ENCODE data around the gene MINK1. TPM values are rescaled to one million over a fixed set of nuclear protein-coding genes. Genes with fewer than 3 reads are reported as not detected.
A peak's percentile ranks its signal among the peaks of the same experiment; 100 is the strongest.

MINK1 gene
- total and polyA plus RNA-seq, 2 of the 13 experiments (the other 11 are each of a cell fraction or from before 2014, with no cell fraction given) = 17.2 to 63.9 TPM

DNA sequence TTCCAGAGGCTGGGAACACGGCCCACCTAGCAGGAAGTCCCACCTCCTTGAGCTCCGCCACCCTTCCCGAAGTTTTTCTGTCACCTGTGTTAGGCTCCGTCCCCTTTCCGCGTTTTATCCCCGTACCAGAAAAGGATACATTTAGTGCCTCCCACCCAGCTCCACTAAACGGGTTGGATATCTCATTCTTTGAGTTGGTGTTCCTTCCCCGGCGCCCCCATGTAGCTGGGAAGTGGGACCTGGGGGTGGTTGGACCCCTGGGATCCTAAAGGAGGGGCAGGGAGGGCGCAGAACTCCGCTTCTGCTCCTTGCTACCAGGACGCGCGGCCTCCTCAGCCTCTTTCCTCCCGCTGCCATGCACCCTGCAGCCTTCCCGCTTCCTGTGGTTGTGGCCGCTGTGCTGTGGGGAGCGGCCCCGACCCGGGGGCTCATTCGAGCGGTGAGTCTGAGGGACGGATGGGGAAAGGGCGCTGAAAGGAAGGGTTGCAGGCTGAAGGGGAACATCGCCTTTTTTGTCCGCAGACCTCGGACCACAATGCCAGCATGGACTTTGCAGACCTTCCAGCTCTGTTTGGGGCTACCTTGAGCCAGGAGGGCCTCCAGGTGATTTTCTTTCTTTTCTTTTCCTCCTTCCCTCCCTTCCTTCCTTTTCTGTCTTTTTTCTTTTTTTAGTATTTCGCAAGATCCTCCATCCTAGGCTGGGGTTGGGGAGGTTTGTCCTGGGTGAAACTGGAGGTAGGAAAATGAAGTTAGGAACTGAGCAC lies 107.6 kb downstream of the MINK1 start:
- WGBS (ENCODE audit: low lambda C conversion rate) = 2% methylated on average over 21 of the region's 29 CpGs
- Histone ChIP-seq H3K27me3 (ENCODE audit: control insufficient read depth in 1 of 2, insufficient read depth in 2 of 2, low read length in 2 of 2) (no peaks in the 10 kb centered on the region; a peak in 1 of 5 replicates), H2AFZ (ENCODE audit: low read length) (no peak overlapping the region), H3K4me3 (replicated peaks in 1 of 3; ENCODE audit: insufficient read depth in 1 of 3, low read depth in 2 of 3, low read length in 3 of 3) (peak overlapping the region; percentile 91 to 97 (median 93)), H3K27ac (ENCODE audit: extremely low read length, insufficient read depth, low read length) (peak overlapping the region; percentile 96), H3K4me2 (ENCODE audit: low read depth, low read length) (peak overlapping the region; percentile 98), H3K4me1 (ENCODE audit: insufficient read depth, low read length) (peaks cover 37% of the 10 kb centered on the region), H3K79me2 (ENCODE audit: insufficient read depth, low read length) (peaks cover 53% of the 10 kb centered on the region), H3K36me3 (replicated peaks in 1 of 2; ENCODE audit: control insufficient read depth in 1 of 2, insufficient read depth in 2 of 2, low read length in 2 of 2) (peaks cover 11 to 40% of the 10 kb centered on the region in 2 experiments), H4K20me1 (ENCODE audit: insufficient read depth, low read length) (peaks cover 14% of the 10 kb centered on the region; the same call in 1 of the 2 replicates), H3K9ac (ENCODE audit: insufficient read depth, low read depth, low read length) (peak overlapping the region; percentile 95), H3K9me3 (ENCODE audit: low read length) (no peaks in the 10 kb centered on the region)
- ATAC-seq (peak; percentile 78), DNase-seq (ENCODE audit: low spot score) (peak; percentile 89), FAIRE-seq (no peak)
- intact Hi-C loops (cut with micrococcal nuclease; ENCODE audit: unreplicated experiment) = no loop called here
- BruUV-seq (replicated peaks) = TSS peak; percentile 84
- CTCF ChIA-PET (ENCODE audit: low intra/inter-chr PET ratio, low total read pairs) = interaction anchor here (0.9 kb wide), 1 partner anchor 33 kb away, joined by 3 read pairs; no protein-coding TSS in a partner anchor
- POLR2A ChIA-PET = interaction anchor here (1.0 to 3.9 kb wide), 23 partner anchors 9 to 404 kb away, joined by 3 to 201 read pairs (median 6); partner anchors contain the start of genes ARRB2, CAMTA2, ENO3 and INCA1
- in situ Hi-C loops (cut with HindIII; ENCODE audit: extremely low pct_ligation_motif_present, low pct_unique_long_range_greater_than_20kb) = no loop called here
- TF ChIP-seq POLR2G (IDR thresholded peaks at IDR 0.05; ENCODE audit: low read depth, low read length) (peak; percentile 6), MEIS1 (CRISPR knock-in tag; IDR thresholded peaks at IDR 0.05; ENCODE audit: borderline replicate concordance) (0 out of 2 replicates have a peak, but pooled peaks have one; percentile 30), ARNTL (CRISPR knock-in tag; IDR thresholded peaks at IDR 0.05) (no peak), NFE2L1 (CRISPR knock-in tag; IDR thresholded peaks at IDR 0.05; ENCODE audit: borderline replicate concordance) (peak; percentile 29; the same call in 1 of the 2 replicates), REL (CRISPR knock-in tag; conservative IDR thresholded peaks at IDR 0.05) (no peak), NRL (CRISPR knock-in tag; IDR thresholded peaks at IDR 0.05; ENCODE audit: borderline replicate concordance) (peak; percentile 56; the same call in 1 of the 2 replicates), AKAP8 (CRISPR knock-in tag; IDR thresholded peaks at IDR 0.05) (no peak), ELF3 (CRISPR knock-in tag; IDR thresholded peaks at IDR 0.05) (0 out of 2 replicates have a peak, but pooled peaks have one; percentile 5), AHR (CRISPR knock-in tag; IDR thresholded peaks at IDR 0.05) (no peak), RBFOX2 (IDR thresholded peaks at IDR 0.05; ENCODE audit: low read depth, low read length) (peak; percentile 35; the same call in 1 of the 2 replicates), NR3C1 (CRISPR knock-in tag; IDR thresholded peaks at IDR 0.05) (no peak), TOPORS (CRISPR knock-in tag; IDR thresholded peaks at IDR 0.05) (0 out of 2 replicates have a peak, but pooled peaks have one; percentile 10), ZKSCAN1 (IDR thresholded peaks at IDR 0.05; ENCODE audit: low read length) (no peak), ZNF598 (CRISPR knock-in tag; IDR thresholded peaks at IDR 0.05; ENCODE audit: borderline replicate concordance) (peak; percentile 48; the same call in 1 of the 2 replicates), RXRB (CRISPR knock-in tag; IDR thresholded peaks at IDR 0.05; ENCODE audit: borderline replicate concordance) (no peak)
- TF ChIP-seq, protein P1, sequence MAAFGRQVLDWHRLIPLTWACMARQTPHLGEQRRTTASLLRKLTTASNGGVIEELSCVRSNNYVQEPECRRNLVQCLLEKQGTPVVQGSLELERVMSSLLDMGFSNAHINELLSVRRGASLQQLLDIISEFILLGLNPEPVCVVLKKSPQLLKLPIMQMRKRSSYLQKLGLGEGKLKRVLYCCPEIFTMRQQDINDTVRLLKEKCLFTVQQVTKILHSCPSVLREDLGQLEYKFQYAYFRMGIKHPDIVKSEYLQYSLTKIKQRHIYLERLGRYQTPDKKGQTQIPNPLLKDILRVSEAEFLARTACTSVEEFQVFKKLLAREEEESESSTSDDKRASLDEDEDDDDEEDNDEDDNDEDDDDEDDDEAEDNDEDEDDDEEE (CRISPR knock-in tag; IDR thresholded peaks at IDR 0.05) = 0 out of 2 replicates have a peak, but pooled peaks have one; percentile 48
- TF ChIP-seq, protein P2, sequence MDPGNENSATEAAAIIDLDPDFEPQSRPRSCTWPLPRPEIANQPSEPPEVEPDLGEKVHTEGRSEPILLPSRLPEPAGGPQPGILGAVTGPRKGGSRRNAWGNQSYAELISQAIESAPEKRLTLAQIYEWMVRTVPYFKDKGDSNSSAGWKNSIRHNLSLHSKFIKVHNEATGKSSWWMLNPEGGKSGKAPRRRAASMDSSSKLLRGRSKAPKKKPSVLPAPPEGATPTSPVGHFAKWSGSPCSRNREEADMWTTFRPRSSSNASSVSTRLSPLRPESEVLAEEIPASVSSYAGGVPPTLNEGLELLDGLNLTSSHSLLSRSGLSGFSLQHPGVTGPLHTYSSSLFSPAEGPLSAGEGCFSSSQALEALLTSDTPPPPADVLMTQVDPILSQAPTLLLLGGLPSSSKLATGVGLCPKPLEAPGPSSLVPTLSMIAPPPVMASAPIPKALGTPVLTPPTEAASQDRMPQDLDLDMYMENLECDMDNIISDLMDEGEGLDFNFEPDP (CRISPR knock-in tag; conservative IDR thresholded peaks at IDR 0.05) = no peak
- TF ChIP-seq, protein P3, sequence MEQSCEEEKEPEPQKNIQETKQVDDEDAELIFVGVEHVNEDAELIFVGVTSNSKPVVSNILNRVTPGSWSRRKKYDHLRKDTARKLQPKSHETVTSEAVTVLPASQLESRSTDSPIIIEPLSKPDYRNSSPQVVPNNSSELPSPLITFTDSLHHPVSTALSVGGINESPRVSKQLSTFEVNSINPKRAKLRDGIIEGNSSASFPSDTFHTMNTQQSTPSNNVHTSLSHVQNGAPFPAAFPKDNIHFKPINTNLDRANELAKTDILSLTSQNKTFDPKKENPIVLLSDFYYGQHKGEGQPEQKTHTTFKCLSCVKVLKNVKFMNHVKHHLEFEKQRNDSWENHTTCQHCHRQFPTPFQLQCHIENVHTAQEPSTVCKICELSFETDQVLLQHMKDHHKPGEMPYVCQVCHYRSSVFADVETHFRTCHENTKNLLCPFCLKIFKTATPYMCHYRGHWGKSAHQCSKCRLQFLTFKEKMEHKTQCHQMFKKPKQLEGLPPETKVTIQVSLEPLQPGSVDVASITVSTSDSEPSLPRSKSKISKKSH (CRISPR knock-in tag; IDR thresholded peaks at IDR 0.05; ENCODE audit: borderline replicate concordance) = no peak
- TF ChIP-seq, protein P4, sequence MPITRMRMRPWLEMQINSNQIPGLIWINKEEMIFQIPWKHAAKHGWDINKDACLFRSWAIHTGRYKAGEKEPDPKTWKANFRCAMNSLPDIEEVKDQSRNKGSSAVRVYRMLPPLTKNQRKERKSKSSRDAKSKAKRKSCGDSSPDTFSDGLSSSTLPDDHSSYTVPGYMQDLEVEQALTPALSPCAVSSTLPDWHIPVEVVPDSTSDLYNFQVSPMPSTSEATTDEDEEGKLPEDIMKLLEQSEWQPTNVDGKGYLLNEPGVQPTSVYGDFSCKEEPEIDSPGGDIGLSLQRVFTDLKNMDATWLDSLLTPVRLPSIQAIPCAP (CRISPR knock-in tag; IDR thresholded peaks at IDR 0.05; ENCODE audit: low read depth) = no peak
